IMR-90 (cell line): ENCODE data around the gene PIP5K1B. TPM values are rescaled to one million over a fixed set of nuclear protein-coding genes. Genes with fewer than 3 reads are reported as not detected.

Source experiments
- ATAC-seq: fragments of 200-7000 bp; cut with Tn5 transposase; 2 replicates; pipeline ENCODE4 v1.9.1; 2020; ENCODE audit warnings: low read depth, mild to moderate bottlenecking, moderate library complexity
- BruUV-seq: library from RNA; stranded (reverse); fragments of 400-500 nt; replicated peaks from 2 replicates; lab custom pipeline; 2021; lab: Mats Ljungman, UMichigan
- CTCF ChIA-PET: fragments of 300-600 bp; formaldehyde crosslinking; extraction: SDS; loops from one replicate; lab custom pipeline; 2021; ENCODE audit warnings: antibody characterized with exemption; lab: Yijun Ruan, JAX
- POLR2A ChIA-PET: fragments of 300-600 bp; sonication (Branson Sonifier 250); formaldehyde crosslinking; loops from one replicate; lab custom pipeline; 2022; ENCODE audit warnings: antibody characterized with exemption; ENCODE audit not compliant: unreplicated experiment; lab: Charles Lee
- DNase-seq: peaks from one replicate; pipeline ENCODE4 v3.0.0; 2013
- H2AFZ ChIP-seq: replicated peaks from 2 replicates; pipeline ENCODE3; 2013; ENCODE audit warnings: low read length, mild to moderate bottlenecking; ENCODE audit not compliant: poor library complexity
- H2AK5ac ChIP-seq: 2 replicates; pipeline ENCODE4 v1.6.1; 2013; ENCODE audit warnings: low read depth, low read length, inconsistent platforms
- H2AK9ac ChIP-seq: replicated peaks from 2 replicates; pipeline ENCODE3; 2013; ENCODE audit warnings: mild to moderate bottlenecking, low read depth, low read length, moderate library complexity; ENCODE audit not compliant: poor library complexity
- H2BK120ac ChIP-seq: 2 replicates; pipeline ENCODE4 v1.6.1; 2013; ENCODE audit warnings: low read depth, low read length, inconsistent platforms
- H2BK15ac ChIP-seq: 3 replicates; pipeline ENCODE4 v1.6.1; 2013; ENCODE audit warnings: low read depth, low read length, inconsistent platforms
- H2BK20ac ChIP-seq: 2 replicates; pipeline ENCODE4 v1.6.1; 2013; ENCODE audit warnings: low read depth, mild to moderate bottlenecking, inconsistent platforms, low read length, moderate library complexity
- H2BK5ac ChIP-seq: 2 replicates; pipeline ENCODE4 v1.6.1; 2013; ENCODE audit warnings: mild to moderate bottlenecking, low read depth, low read length, inconsistent platforms; ENCODE audit not compliant: poor library complexity, severe bottlenecking
- H3K14ac ChIP-seq: replicated peaks from 2 replicates; pipeline ENCODE4 v1.6.1; 2013; ENCODE audit warnings: low read depth, low read length, inconsistent platforms
- H3K18ac ChIP-seq: 2 replicates; pipeline ENCODE4 v1.6.1; 2013; ENCODE audit warnings: low read depth, low read length, control low read depth
- H3K23ac ChIP-seq: 2 replicates; pipeline ENCODE4 v1.6.1; 2013; ENCODE audit warnings: low read depth, low read length, inconsistent platforms
- H3K27ac ChIP-seq: 2 replicates; pipeline ENCODE4 v1.5.1; 2013; ENCODE audit warnings: mild to moderate bottlenecking, control low read depth, low read length; ENCODE audit not compliant: insufficient read depth
- H3K27me3 ChIP-seq: 2 replicates; pipeline ENCODE4 v1.6.1; 2013; ENCODE audit warnings: low read length; ENCODE audit not compliant: control insufficient read depth, insufficient read depth
- H3K36me3 ChIP-seq: 2 replicates; pipeline ENCODE4 v1.6.1; 2013; ENCODE audit warnings: low read length, mixed read lengths; ENCODE audit not compliant: control insufficient read depth, insufficient read depth
- H3K4ac ChIP-seq: 2 replicates; pipeline ENCODE4 v1.6.1; 2013; ENCODE audit warnings: low read depth, low read length, inconsistent platforms
- H3K4me1 ChIP-seq: 2 replicates; pipeline ENCODE4 v1.6.1; 2013; ENCODE audit warnings: low read length, mixed read lengths; ENCODE audit not compliant: control insufficient read depth, insufficient read depth
- H3K4me2 ChIP-seq: 2 replicates; pipeline ENCODE4 v1.6.1; 2013; ENCODE audit warnings: low read depth, mild to moderate bottlenecking, control low read depth, low read length, moderate library complexity
- H3K4me3 ChIP-seq: 2 replicates; pipeline ENCODE4 v1.5.1; 2013; ENCODE audit warnings: low read depth, mild to moderate bottlenecking, control low read depth, low read length, moderate library complexity; ENCODE audit not compliant: insufficient read depth
- H3K56ac ChIP-seq: 2 replicates; pipeline ENCODE4 v1.6.1; 2013; ENCODE audit warnings: low read length, inconsistent platforms; ENCODE audit not compliant: insufficient read depth; ENCODE audit errors: extremely low read depth
- H3K79me1 ChIP-seq, 2 experiments: 2 replicates each; pipeline ENCODE4 v1.6.1; 2013; ENCODE audit warnings: low read length in 2 of 2, inconsistent platforms in 1 of 2, low read depth in 1 of 2
- H3K9ac ChIP-seq: 2 replicates; pipeline ENCODE4 v1.6.1; 2013; ENCODE audit warnings: low read depth, low read length, control low read depth
- H3K9me1 ChIP-seq: 2 replicates; pipeline ENCODE4 v1.6.1; 2013; ENCODE audit warnings: low read length, inconsistent platforms; ENCODE audit not compliant: insufficient read depth
- H3K9me3 ChIP-seq: 2 replicates; pipeline ENCODE4 v1.6.1; 2013; ENCODE audit warnings: low read length; ENCODE audit not compliant: control insufficient read depth, insufficient read depth
- H4K20me1 ChIP-seq: 2 replicates; pipeline ENCODE4 v1.6.1; 2013; ENCODE audit warnings: low read length, inconsistent platforms; ENCODE audit not compliant: insufficient read depth
- H4K5ac ChIP-seq: 2 replicates; pipeline ENCODE4 v1.6.1; 2013; ENCODE audit warnings: mild to moderate bottlenecking, low read depth, low read length, control low read depth
- H4K8ac ChIP-seq, 2 experiments: 2 replicates each; pipeline ENCODE4 v1.6.1; 2013; ENCODE audit warnings: low read depth in 2 of 2, low read length in 2 of 2, control low read depth in 1 of 2, inconsistent platforms in 1 of 2
- H4K91ac ChIP-seq: 2 replicates; pipeline ENCODE4 v1.6.1; 2013; ENCODE audit warnings: low read depth, low read length, inconsistent platforms; ENCODE audit not compliant: insufficient read depth
- POLR2A ChIP-seq: IDR thresholded peaks from 2 replicates; pipeline ENCODE4 v1.6.1; 2012; ENCODE audit warnings: mild to moderate bottlenecking, low read depth, low read length
- WGBS, 2 experiments: methylation state at CpG; one replicate each; pipeline versions ENCODE4 v1.1.5 to v1.1.7; 2013; ENCODE audit warnings: missing lambda C conversion rate in 2 of 2; ENCODE audit not compliant: insufficient read length in 1 of 2; ENCODE audit errors: extremely low coverage in 2 of 2; 5-methylcytosine and 5-hydroxymethylcytosine counted together
- dilution Hi-C: fragments of 300-500 bp; cut with HindIII; formaldehyde crosslinking; loops from one replicate; pipeline ENCODE4 v1.14.3; 2018; ENCODE audit warnings: low sequenced_read_pairs; ENCODE audit not compliant: unreplicated experiment
- in situ Hi-C: fragments of 300-500 bp; cut with MboI; formaldehyde crosslinking; loops from 3 replicates; pipeline ENCODE4 v1.14.3; 2019; ENCODE audit warnings: low sequenced_read_pairs, inconsistent platforms, mixed read lengths
- intact Hi-C: fragments of 100-400 bp; cut with micrococcal nuclease; formaldehyde crosslinking; loops from 2 replicates; pipeline ENCODE4 v1.10.0; 2022
- polyA plus RNA-seq, 3 experiments: library from polyadenylated mRNA; depleted of rRNA; stranded (reverse); fragments of >200 nt; gene quantifications; 2 replicates each; pipeline ENCODE4 v1.2.3, GENCODE V29; 2012; ENCODE audit warnings: low replicate concordance in 1 of 3
- total RNA-seq: library from RNA; depleted of rRNA; stranded (reverse); fragments of >200 nt; gene quantifications from 2 replicates; pipeline ENCODE4 v1.2.3, GENCODE V29; 2012

The PIP5K1B gene
- total and polyA plus RNA-seq, 2 of the 4 experiments (the other 2 are of a cell fraction): not detected

GRCh38 chr9:68714416-68715180 lies 9.6 kb downstream of the PIP5K1B start:
- dilution Hi-C loops (no loop called here), intact Hi-C loops (no loop called here), in situ Hi-C loops (no loop called here)
- Histone ChIP-seq H3K27me3 (no peaks in the 10 kb centered on the region), H2BK15ac (no peak overlapping the region), H3K18ac (no peak overlapping the region), H2BK120ac (no peak overlapping the region), H3K23ac (no peak overlapping the region), H4K91ac (no peak overlapping the region), H2AK5ac (no peak overlapping the region), H2AK9ac (no peak overlapping the region), H3K9me1 (no peaks in the 10 kb centered on the region), H2AFZ (no peak overlapping the region), H2BK20ac (no peak overlapping the region), H4K8ac (no peak overlapping the region), H3K9ac (no peak overlapping the region), H3K56ac (no peak overlapping the region), H2BK5ac (no peak overlapping the region), H3K9me3 (no peaks in the 10 kb centered on the region), H4K20me1 (no peaks in the 10 kb centered on the region), H3K4me2 (no peak overlapping the region), H3K4ac (no peak overlapping the region), H3K79me1 (no peaks in the 10 kb centered on the region), H3K27ac (no peak overlapping the region), H3K36me3 (no peaks in the 10 kb centered on the region), H3K4me1 (no peaks in the 10 kb centered on the region), H4K5ac (no peak overlapping the region), H3K14ac (no peak overlapping the region), H3K4me3 (no peak overlapping the region)
- POLR2A ChIA-PET: no interaction called here
- BruUV-seq: no TSS peak
- ATAC-seq (no peak), DNase-seq (no peak)
- no CpG with 5 or more reads among the region's 4 CpGs for WGBS, 2 experiments
- no peak for TF ChIP-seq POLR2A
- CTCF ChIA-PET: no interaction called here
